HEK293 (cell line): ENCODE results near the gene CD47.

Source experiments
- REST ChIP-seq: fragments of 450-650 bp; formaldehyde crosslinking; IDR thresholded peaks from 2 replicates; pipeline ENCODE4 v1.5.1; 2016; ENCODE audit warnings: missing biosample characterization, missing genetic modification characterization
- TCF7L2 ChIP-seq: IDR thresholded peaks from 2 replicates; pipeline ENCODE4 v1.6.1; 2011; ENCODE audit warnings: low read depth, mild to moderate bottlenecking, inconsistent platforms, low read length, moderate library complexity, borderline replicate concordance
- ZBTB1 ChIP-seq: fragments of 450-650 bp; formaldehyde crosslinking; IDR thresholded peaks from 2 replicates; pipeline ENCODE4 v1.5.1; 2016; ENCODE audit warnings: missing biosample characterization, missing genetic modification characterization
- ZNF24 ChIP-seq: fragments of 450-650 bp; formaldehyde crosslinking; IDR thresholded peaks from 2 replicates; pipeline ENCODE4 v1.5.1; 2016; ENCODE audit warnings: missing biosample characterization, missing genetic modification characterization
- ZNF324 ChIP-seq: fragments of 450-650 bp; formaldehyde crosslinking; IDR thresholded peaks from 2 replicates; pipeline ENCODE4 v1.5.1; 2016; ENCODE audit warnings: missing biosample characterization, missing genetic modification characterization
- ZNF362 ChIP-seq: fragments of 450-650 bp; formaldehyde crosslinking; IDR thresholded peaks from 2 replicates; pipeline ENCODE4 v1.5.1; 2016; ENCODE audit warnings: missing biosample characterization, missing genetic modification characterization
- ZNF549 ChIP-seq: fragments of 450-650 bp; IDR thresholded peaks from 2 replicates; pipeline ENCODE4 v1.5.1; 2018; ENCODE audit warnings: missing biosample characterization, missing genetic modification characterization, mild to moderate bottlenecking, inconsistent platforms, moderate library complexity
- ZXDB ChIP-seq: fragments of 450-650 bp; formaldehyde crosslinking; IDR thresholded peaks from 2 replicates; pipeline ENCODE4 v1.5.1; 2016; ENCODE audit warnings: missing biosample characterization, missing genetic modification characterization
- TF ChIP-seq, protein P1 (sequence below): fragments of 450-650 bp; formaldehyde crosslinking; IDR thresholded peaks from 2 replicates; pipeline ENCODE4 v1.5.1; 2016; ENCODE audit warnings: missing biosample characterization, missing genetic modification characterization
- TF ChIP-seq, protein P2 (sequence below): fragments of 450-650 bp; formaldehyde crosslinking; IDR thresholded peaks from 2 replicates; pipeline ENCODE4 v1.5.1; 2016; ENCODE audit warnings: missing biosample characterization, missing genetic modification characterization
- TF ChIP-seq, protein P3 (sequence below): fragments of 450-650 bp; formaldehyde crosslinking; optimal IDR thresholded peaks from 2 replicates; pipeline ENCODE3; 2016; ENCODE audit warnings: missing biosample characterization, mild to moderate bottlenecking, missing genetic modification characterization

GRCh38 chr3:108029466-108029865 is 61.4 kb downstream of the CD47 start:
- TF ChIP-seq, protein P1, sequence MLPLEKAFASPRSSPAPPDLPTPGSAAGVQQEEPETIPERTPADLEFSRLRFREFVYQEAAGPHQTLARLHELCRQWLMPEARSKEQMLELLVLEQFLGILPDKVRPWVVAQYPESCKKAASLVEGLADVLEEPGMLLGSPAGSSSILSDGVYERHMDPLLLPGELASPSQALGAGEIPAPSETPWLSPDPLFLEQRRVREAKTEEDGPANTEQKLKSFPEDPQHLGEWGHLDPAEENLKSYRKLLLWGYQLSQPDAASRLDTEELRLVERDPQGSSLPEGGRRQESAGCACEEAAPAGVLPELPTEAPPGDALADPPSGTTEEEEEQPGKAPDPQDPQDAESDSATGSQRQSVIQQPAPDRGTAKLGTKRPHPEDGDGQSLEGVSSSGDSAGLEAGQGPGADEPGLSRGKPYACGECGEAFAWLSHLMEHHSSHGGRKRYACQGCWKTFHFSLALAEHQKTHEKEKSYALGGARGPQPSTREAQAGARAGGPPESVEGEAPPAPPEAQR (tag by site-specific recombination) = no peak
- TF ChIP-seq, protein P2, sequence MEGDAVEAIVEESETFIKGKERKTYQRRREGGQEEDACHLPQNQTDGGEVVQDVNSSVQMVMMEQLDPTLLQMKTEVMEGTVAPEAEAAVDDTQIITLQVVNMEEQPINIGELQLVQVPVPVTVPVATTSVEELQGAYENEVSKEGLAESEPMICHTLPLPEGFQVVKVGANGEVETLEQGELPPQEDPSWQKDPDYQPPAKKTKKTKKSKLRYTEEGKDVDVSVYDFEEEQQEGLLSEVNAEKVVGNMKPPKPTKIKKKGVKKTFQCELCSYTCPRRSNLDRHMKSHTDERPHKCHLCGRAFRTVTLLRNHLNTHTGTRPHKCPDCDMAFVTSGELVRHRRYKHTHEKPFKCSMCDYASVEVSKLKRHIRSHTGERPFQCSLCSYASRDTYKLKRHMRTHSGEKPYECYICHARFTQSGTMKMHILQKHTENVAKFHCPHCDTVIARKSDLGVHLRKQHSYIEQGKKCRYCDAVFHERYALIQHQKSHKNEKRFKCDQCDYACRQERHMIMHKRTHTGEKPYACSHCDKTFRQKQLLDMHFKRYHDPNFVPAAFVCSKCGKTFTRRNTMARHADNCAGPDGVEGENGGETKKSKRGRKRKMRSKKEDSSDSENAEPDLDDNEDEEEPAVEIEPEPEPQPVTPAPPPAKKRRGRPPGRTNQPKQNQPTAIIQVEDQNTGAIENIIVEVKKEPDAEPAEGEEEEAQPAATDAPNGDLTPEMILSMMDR (tag by site-specific recombination) = no peak
- no peak for TF ChIP-seq TCF7L2
- no peak for TF ChIP-seq ZNF549 (tag by site-specific recombination)
- no peak for TF ChIP-seq ZXDB (tag by site-specific recombination)
- TF ChIP-seq, protein P3, sequence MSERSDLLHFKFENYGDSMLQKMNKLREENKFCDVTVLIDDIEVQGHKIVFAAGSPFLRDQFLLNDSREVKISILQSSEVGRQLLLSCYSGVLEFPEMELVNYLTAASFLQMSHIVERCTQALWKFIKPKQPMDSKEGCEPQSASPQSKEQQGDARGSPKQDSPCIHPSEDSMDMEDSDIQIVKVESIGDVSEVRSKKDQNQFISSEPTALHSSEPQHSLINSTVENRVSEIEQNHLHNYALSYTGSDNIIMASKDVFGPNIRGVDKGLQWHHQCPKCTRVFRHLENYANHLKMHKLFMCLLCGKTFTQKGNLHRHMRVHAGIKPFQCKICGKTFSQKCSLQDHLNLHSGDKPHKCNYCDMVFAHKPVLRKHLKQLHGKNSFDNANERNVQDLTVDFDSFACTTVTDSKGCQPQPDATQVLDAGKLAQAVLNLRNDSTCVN (tag by site-specific recombination) = no peak
- no peak for TF ChIP-seq ZNF324
- no peak for TF ChIP-seq ZNF24 (tag by site-specific recombination)
- no peak for TF ChIP-seq REST (tag by site-specific recombination)
- TF ChIP-seq ZBTB1 (tag by site-specific recombination) = no peak
- TF ChIP-seq ZNF362 (tag by site-specific recombination) = no peak
